UCSD-AML1 (cell line): Measurements from ENCODE around the gene HLA-E.
"Not testable (repeated sequence)": the region's sequence is repeated elsewhere in the genome, so short reads cannot be mapped to it uniquely, and the experiment has no call there.

Source experiments
- DNase-seq: peaks from one replicate; lab custom pipeline; 2025; ENCODE audit not compliant: unreplicated experiment; lab: John Stamatoyannopoulos, UW

Gene HLA-E

DNA sequence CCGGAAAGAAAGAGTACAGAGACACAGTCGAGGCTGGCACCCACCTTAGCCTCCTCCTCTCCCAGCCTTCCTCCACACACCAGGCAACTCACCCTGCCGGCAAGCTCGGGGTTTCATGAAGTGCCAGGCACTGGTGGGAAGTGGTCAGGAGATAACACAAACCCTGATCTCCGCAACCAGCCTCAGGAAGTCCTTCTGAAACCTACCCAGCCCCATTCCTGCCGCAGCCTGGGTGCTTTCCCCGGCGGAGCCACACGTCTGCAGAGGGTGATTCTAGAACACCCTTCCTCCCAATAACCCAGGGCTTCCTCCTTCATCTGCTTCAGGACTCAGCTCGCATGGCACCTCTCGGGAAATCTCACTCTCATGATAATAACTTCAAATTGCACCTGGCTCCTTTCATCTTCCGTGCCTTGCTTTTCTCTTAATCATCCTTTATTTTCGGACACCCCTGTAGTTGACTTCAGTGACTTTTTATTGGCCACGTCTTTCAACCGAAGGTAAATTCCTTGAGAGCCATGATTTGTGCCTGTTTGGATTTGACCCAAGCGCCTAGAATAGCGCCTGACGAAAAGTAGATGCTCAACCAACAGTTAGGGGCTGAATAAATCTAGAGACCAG is 8.7 kb upstream of the HLA-E start:
- DNase-seq: peak; percentile 82

DNA sequence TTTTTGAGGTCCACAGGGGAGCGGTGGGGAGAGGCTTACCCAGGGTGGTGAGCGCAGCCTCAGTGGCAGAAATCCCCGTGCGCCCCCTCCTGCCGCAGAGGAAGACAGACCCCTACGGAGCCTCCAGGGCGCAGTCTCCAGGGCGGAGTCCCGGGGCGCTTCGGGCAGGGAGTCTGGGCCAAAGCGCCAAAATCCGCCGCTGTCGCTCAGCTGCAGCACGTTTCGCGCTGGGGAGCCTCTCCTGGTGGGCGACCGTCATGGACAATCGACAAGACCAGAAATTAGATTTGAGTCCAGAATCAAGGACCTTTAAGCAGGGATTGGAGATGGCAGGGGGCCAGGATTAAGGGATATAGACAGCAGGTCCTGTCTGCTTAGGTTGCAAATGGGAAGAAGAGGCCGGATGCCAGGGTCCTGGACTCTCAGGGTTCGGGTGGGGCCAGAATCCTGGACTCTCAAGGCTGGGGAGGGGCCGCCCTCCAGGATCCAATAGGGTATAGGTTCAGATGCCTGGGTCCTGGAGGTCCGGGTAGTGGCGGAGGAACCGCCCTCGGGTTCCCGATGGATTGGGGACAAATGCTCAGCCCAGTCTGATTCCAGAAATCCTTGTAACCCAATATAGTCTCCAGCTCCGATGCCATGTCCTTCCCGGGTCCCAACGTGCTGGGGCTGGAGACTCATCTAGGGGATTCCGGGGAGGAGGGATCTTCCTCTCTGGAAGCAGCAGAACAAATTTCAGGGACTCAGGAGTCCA is 7.9 kb upstream of the HLA-E start:
- no peak for DNase-seq

DNA sequence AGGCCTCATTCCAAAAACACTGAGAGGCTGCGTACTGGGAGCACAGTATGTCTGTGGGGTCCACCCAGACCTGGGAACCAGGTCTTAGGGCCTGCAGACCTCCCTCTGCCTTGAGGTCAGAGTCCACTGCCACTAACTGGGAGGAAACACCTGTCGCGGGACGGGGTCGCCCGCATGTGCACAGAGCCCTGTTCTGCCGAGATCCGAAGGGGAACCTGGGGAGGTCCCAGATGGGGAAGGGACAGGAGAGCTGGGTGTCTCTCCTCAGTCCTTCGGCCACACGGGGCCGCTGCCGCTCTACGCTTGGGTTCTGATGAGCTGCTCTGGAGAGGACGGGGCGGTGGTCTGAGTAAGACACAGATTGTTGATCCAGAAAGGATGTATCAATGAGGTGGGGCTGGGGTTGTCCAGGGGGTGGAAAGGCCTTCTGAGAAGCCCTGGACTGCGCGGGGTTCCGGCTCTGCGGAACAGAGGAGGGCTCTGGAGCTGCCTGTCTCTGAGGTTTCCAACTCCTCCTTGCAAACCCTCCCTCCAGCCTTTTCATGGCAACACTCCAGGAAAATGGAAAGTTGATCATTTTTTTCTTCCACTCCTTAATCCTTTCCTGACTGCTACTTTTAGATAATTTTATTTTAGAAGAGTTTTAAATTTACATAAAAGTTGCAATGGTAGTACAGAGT is 7.2 kb upstream of the HLA-E start:
- DNase-seq: peak; percentile 82

DNA sequence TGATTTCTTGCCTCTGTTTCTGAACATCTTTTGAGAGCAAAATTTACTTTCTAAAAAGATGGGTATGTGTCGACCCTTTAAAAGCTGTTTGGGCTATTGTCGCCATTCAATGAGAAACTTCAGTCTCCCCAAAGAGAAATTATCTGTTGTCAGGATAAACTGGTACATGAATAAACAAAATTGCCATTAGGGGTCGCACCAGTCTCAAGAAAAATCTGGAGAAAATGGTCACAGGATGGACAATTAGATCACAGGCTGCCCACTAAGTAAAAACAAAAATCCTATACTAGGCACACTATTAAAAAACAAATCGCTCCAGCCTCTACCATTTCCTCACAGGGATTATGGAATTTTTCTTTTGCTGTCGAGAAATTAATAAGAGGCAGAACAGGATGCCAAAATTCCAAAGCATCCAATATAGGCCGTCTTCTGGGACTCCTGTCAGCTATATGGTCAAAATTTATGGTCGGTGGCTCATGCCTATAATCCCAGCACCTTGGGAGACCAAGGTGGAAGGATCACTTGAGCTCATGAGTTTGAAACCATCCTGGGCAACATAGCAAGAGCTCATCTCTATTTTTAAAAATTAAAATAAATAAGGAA is 5.5 kb upstream of the HLA-E start:
- no peak for DNase-seq

- DNase-seq: no peak
Observed at GRCh38 chr6:30485236-30485635, 4.1 kb upstream of the HLA-E start.

- DNase-seq: no peak
Observed at GRCh38 chr6:30487926-30488325, 1.4 kb upstream of the HLA-E start.

- DNase-seq: not testable (repeated sequence)
Observed at GRCh38 chr6:30488697-30489080, 620 bp upstream of the HLA-E start.

DNA sequence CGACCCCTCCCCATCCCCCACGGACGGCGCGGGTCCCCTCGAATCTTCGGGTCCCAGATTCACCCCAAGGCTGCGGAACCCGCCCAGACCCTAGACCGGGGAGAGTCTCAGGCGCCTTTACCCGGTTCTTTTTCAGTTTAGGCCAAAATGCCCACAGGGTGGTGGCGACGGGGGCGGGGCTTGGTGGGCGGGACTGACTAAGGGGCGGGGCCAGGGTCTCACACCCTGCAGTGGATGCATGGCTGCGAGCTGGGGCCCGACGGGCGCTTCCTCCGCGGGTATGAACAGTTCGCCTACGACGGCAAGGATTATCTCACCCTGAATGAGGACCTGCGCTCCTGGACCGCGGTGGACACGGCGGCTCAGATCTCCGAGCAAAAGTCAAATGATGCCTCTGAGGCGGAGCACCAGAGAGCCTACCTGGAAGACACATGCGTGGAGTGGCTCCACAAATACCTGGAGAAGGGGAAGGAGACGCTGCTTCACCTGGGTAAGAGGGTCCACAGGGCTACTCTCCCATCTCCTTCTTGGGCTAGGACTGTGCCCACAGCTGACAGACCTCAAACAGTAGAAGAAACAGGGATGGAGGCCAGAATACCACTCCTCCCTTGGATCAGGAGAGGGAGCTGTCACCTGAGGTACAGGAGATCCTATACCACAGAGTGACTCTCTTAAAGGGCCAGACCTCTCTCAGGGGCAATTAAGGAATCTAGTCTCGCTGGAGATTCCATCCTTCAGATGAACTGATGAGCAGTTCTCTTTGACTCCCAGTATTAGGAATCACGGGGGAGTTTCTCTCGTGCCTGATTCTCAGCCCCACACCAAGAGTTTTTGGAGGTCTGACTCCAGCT is 942 bp downstream of the HLA-E start:
- peak; percentile 74 for DNase-seq

DNA sequence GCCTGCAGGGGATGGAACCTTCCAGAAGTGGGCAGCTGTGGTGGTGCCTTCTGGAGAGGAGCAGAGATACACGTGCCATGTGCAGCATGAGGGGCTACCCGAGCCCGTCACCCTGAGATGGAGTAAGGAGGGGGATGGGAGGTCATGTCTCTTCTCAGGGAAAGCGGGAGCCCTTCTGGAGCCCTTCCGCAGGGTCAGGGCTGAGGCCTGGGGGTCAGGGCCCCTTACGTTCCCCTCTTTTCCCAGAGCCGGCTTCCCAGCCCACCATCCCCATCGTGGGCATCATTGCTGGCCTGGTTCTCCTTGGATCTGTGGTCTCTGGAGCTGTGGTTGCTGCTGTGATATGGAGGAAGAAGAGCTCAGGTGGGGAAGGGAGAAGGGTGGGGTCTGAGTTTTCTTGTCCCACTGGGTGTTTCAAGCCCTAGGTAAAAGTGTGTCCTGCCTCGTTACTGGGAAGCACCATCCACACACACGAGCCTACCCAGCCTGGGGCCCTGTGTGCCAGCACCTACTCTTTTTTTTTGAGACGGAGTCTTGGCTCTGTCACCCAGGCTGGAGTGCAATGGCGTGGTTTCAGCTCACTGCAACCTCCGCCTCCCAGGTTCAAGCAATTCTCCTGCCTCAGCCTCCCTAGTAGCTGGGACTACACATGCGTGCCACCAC is 2.1 kb downstream of the HLA-E start:
- DNase-seq: not testable (repeated sequence)

DNA sequence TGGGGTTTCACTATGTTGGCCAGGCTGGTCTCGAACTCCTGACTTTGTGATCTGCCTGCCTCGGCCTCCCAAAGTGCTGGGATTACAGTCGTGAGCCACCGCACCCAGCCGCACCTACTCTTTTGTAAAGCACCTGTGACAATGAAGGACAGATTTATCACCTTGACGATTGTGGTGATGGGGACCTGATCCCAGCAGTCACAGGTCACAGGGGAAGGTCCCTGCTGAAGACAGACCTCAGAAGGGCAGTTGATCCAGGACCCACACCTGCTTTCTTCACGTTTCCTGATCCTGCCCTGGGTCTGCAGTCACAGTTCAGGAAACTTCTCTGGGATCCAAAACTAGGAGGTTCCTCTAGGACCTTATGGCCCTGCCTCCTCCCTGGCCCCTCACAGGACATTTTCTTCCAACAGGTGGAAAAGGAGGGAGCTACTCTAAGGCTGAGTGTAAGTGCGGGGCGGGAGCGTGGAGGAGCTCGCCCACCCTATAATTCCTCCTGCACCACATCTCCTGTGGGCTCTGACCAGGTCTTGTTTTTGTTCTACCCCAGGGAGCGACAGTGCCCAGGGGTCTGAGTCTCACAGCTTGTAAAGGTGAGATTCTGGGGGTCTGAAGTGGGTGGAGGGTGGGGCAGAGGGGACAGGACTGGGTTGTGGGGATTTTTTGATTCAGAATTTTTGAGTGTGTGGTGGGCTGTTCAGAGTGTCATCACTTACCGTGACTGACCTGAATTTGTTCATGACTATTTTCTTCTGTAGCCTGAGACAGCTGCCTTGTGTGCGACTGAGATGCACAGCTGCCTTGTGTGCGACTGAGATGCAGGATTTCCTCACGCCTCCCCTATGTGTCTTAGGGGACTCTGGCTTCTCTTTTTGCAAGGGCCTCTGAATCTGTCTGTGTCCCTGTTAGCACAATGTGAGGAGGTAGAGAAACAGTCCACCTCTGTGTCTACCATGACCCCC is 3.0 kb downstream of the HLA-E start:
- no peak for DNase-seq

DNA sequence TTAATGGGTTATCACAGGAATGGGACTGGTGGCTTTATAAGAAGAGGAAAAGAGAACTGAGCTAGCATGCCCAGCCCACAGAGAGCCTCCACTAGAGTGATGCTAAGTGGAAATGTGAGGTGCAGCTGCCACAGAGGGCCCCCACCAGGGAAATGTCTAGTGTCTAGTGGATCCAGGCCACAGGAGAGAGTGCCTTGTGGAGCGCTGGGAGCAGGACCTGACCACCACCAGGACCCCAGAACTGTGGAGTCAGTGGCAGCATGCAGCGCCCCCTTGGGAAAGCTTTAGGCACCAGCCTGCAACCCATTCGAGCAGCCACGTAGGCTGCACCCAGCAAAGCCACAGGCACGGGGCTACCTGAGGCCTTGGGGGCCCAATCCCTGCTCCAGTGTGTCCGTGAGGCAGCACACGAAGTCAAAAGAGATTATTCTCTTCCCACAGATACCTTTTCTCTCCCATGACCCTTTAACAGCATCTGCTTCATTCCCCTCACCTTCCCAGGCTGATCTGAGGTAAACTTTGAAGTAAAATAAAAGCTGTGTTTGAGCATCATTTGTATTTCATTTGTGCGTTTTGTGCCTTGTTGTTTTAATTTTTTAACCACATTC is 4.4 kb downstream of the HLA-E start:
- DNase-seq: peak; percentile 52

- DNase-seq: no peak
Observed at GRCh38 chr6:30494291-30494861, 5.1 kb downstream of the HLA-E start.

DNA sequence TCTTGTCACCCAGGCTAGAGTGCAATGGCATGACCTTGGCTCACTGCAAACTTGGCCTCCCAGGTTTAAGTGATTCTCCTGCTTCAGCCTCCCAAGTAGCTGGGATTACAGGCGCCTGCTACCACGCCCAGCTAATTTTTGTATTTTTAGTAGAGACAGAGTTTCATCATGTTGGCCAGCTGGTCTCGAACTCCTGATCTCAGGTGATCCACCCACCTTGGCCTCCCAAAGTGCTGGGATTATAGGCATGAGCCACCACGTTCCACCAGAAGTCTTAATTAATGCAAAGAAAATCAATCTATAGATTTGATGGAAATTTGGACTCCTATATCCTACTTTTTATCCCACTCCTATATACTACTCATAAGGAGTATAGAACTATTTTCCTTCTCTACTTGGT is 5.8 kb downstream of the HLA-E start:
- DNase-seq: not testable (repeated sequence)

- DNase-seq: no peak
Observed at GRCh38 chr6:30495993-30496392, 6.7 kb downstream of the HLA-E start.

DNA sequence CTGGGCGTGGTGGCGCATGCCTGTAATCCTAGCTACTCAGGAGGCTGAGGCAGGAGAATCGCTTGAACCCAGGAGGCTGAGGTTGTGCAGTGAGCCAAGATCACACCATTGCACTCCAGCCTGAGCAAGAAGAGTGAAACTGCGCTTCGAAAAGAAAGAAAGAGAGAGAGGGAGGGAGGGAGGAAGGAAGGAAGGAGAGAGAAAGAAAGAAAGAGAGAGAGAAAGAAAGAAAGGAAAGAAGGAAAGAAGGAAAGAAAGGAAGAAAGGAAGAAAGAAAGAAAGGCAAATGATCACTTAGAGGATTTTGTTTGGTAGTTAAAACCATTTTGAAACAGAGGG is 7.9 kb downstream of the HLA-E start:
- not testable (repeated sequence) for DNase-seq

GRCh38 chr6:30497714-30498113 is 8.4 kb downstream of the HLA-E start:
- DNase-seq: no peak

- not testable (repeated sequence) for DNase-seq
Observed at GRCh38 chr6:30498705-30499104, 9.4 kb downstream of the HLA-E start.
